Frontal cortex (tissue), 4 donors: ENCODE data around the gene HRC. TPM values are rescaled to one million over a fixed set of nuclear protein-coding genes. Genes with fewer than 3 reads are reported as not detected.

Source experiments
- DNase-seq, 2 donors: peaks; one replicate each; pipeline ENCODE4 v3.0.0; 2012; ENCODE audit warnings: low spot score in 2 of 2
- FAIRE-seq: peaks from 2 replicates; lab custom pipeline; 2012; peaks lifted over from hg19 to GRCh38; lab: Jason Lieb, UNC
- total RNA-seq: library from RNA; depleted of rRNA; stranded (reverse); fragments of >200 nt; gene quantifications from one replicate; pipeline ENCODE4 v1.2.3, GENCODE V29; 2014
- donor health status: control.
- donor health status: control.
- donor health status: control.

HRC gene
- total RNA-seq, 1 donor from 2014 or later = 0.41 TPM

DNA sequence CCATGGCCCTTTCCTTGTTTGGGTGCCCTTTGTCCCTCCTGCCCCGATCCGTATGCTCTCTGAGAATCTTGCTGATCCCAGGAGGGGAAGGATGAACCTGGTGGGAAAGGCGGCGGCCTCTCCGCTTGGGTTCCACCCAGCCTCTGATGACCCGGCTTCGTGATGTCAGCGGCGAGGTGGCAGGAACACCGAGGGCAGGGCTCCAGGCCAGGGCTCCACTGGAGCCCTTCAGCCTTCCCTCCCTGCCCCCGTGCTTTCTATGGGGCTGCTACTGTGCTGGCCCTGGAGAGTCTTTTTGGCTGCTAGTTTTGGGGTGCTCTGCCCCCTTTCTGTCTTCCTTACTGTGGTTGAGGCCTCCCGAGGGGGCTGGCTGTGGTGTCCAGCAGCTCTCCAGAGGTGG lies 52.9 kb downstream of the HRC start:
- no peak for FAIRE-seq
- DNase-seq = no peak

Other genes with a start within 250 kb of the HRC start
- gene DHDH, start 221.7 kb downstream of the HRC start, total RNA-seq = not detected
- 9.4 TPM for gene BAX, start 200.5 kb downstream of the HRC start, total RNA-seq
- 713 TPM for gene FTL, start 190.1 kb downstream of the HRC start, total RNA-seq
- 12.6 TPM for gene GYS1, start 162.1 kb downstream of the HRC start, total RNA-seq
- gene RUVBL2, start 161.5 kb downstream of the HRC start, total RNA-seq = 121 TPM
- not detected for gene LHB, start 138.3 kb downstream of the HRC start, total RNA-seq
- gene CGB3, start 131.1 kb downstream of the HRC start, total RNA-seq = not detected
- not detected for gene CGB2, start 123.5 kb downstream of the HRC start, total RNA-seq
- not detected for gene CGB1, start 118.5 kb downstream of the HRC start, total RNA-seq
- gene CGB5, start 111.5 kb downstream of the HRC start, total RNA-seq = not detected
- gene CGB8, start 106.3 kb downstream of the HRC start, total RNA-seq = not detected
- not detected for gene CGB7, start 97.6 kb downstream of the HRC start, total RNA-seq
- not detected for gene NTF4, start 90.6 kb downstream of the HRC start, total RNA-seq
- gene KCNA7, start 82.7 kb downstream of the HRC start, total RNA-seq = not detected
- 99.5 TPM for gene SNRNP70, start 69.9 kb downstream of the HRC start, total RNA-seq
- 31.0 TPM for gene LIN7B, start 41.0 kb downstream of the HRC start, total RNA-seq
- gene C19orf73, start 36.3 kb downstream of the HRC start, total RNA-seq = 1.2 TPM
- gene PPFIA3, start 35.9 kb downstream of the HRC start, total RNA-seq = 47.7 TPM
- gene TRPM4, start 2.4 kb upstream of the HRC start, total RNA-seq = 4.1 TPM
- gene SLC6A16, start 169.8 kb upstream of the HRC start, total RNA-seq = not detected
- 0.82 TPM for gene CD37, start 180.0 kb upstream of the HRC start, total RNA-seq
- gene TEAD2, start 207.0 kb upstream of the HRC start, total RNA-seq = 5.3 TPM
- gene DKKL1, start 208.5 kb upstream of the HRC start, total RNA-seq = 1.2 TPM
- not detected for gene KASH5, start 232.9 kb upstream of the HRC start, total RNA-seq